Fibroblast of mammary gland (primary cell): ENCODE measurements around the gene KCNIP4.

Experiments
- DNase-seq: peaks from one replicate; pipeline ENCODE4 v3.0.0-alpha.2; 2010; ENCODE audit warnings: low read depth
- H3K4me3 ChIP-seq: 2 replicates; pipeline ENCODE4 v1.5.1; 2011; ENCODE audit warnings: low read depth, mild to moderate bottlenecking, low read length, moderate library complexity; ENCODE audit not compliant: control insufficient read depth
- CTCF ChIP-seq: conservative IDR thresholded peaks from 2 replicates; pipeline ENCODE4 v1.5.1; 2011; ENCODE audit warnings: low read depth, low read length, inconsistent platforms; ENCODE audit not compliant: control insufficient read depth, insufficient read depth

KCNIP4 gene

GRCh38 chr4:21921526-21922180 is 26.9 kb downstream of the KCNIP4 start:
- TF ChIP-seq CTCF, result no peak
- H3K4me3 ChIP-seq, result no peak overlapping the region
- DNase-seq, result no peak

- H3K4me3 ChIP-seq, result no peak overlapping the region
- TF ChIP-seq CTCF, result no peak
- no peak for DNase-seq
These were observed 32.8 kb downstream of the KCNIP4 start for GRCh38 chr4:21915761-21916160.

- H3K4me3 ChIP-seq, result no peak overlapping the region
- peak; percentile 91 for DNase-seq
These were observed 46.7 kb downstream of the KCNIP4 start for GRCh38 chr4:21901831-21902230.

GRCh38 chr4:21901281-21901680 is 47.3 kb downstream of the KCNIP4 start:
- DNase-seq, result no peak
- TF ChIP-seq CTCF, result no peak
- H3K4me3 ChIP-seq, result no peak overlapping the region

More at GRCh38 chr4:21901831-21902230, 46.7 kb downstream of the KCNIP4 start:
- TF ChIP-seq CTCF, result no peak

- H3K4me3 ChIP-seq, result no peak overlapping the region
- no peak for TF ChIP-seq CTCF
- peak; percentile 39 for DNase-seq
These were observed 48.4 kb downstream of the KCNIP4 start for GRCh38 chr4:21900211-21900610.

GRCh38 chr4:21898101-21898500 is 50.5 kb downstream of the KCNIP4 start:
- no peak overlapping the region for H3K4me3 ChIP-seq
- DNase-seq, result no peak
- no peak for TF ChIP-seq CTCF

- no peak for TF ChIP-seq CTCF
- no peak overlapping the region for H3K4me3 ChIP-seq
- no peak for DNase-seq
These were observed 51.8 kb downstream of the KCNIP4 start for GRCh38 chr4:21896767-21897166.
